ENCODE results near the gene GPD1.

DNA sequence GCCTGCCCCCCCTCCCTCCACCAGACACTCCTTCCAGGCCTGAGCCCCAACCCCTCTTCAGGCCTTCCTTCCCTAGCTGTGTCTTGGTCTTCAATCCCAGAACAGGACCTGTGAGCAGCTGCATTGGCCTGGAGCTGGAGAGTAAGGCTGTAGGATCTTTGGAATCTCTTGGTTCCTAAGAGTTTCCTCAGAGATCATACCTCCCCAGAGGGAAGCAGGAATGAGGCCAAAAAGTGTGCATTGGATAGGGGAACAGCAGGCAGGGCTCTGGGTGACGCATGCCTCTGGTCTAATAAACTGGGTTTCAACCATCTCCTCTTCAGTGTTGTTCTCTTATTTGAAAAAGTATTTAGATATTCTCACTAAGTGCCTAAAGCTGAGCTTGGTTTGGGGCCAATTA is 20.5 kb upstream of the GPD1 start:
- TF ChIP-seq, protein P1, sequence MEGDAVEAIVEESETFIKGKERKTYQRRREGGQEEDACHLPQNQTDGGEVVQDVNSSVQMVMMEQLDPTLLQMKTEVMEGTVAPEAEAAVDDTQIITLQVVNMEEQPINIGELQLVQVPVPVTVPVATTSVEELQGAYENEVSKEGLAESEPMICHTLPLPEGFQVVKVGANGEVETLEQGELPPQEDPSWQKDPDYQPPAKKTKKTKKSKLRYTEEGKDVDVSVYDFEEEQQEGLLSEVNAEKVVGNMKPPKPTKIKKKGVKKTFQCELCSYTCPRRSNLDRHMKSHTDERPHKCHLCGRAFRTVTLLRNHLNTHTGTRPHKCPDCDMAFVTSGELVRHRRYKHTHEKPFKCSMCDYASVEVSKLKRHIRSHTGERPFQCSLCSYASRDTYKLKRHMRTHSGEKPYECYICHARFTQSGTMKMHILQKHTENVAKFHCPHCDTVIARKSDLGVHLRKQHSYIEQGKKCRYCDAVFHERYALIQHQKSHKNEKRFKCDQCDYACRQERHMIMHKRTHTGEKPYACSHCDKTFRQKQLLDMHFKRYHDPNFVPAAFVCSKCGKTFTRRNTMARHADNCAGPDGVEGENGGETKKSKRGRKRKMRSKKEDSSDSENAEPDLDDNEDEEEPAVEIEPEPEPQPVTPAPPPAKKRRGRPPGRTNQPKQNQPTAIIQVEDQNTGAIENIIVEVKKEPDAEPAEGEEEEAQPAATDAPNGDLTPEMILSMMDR (IDR thresholded peaks at IDR 0.05), result no peak
- TF ChIP-seq POLR2AphosphoS5 (IDR thresholded peaks at IDR 0.05) (no peak), POLR2A (IDR thresholded peaks at IDR 0.05; ENCODE audit: low read depth) (no peak), EP300 (IDR thresholded peaks at IDR 0.05) (no peak)
